ENCODE results near the gene RIN3. TPM values are rescaled to one million over a fixed set of nuclear protein-coding genes. Genes with fewer than 3 reads are reported as not detected.

RIN3 gene
- total and polyA plus RNA-seq, 3 donors from 2014 or later, result 25.9 to 56.2 (median 49.8) TPM

DNA sequence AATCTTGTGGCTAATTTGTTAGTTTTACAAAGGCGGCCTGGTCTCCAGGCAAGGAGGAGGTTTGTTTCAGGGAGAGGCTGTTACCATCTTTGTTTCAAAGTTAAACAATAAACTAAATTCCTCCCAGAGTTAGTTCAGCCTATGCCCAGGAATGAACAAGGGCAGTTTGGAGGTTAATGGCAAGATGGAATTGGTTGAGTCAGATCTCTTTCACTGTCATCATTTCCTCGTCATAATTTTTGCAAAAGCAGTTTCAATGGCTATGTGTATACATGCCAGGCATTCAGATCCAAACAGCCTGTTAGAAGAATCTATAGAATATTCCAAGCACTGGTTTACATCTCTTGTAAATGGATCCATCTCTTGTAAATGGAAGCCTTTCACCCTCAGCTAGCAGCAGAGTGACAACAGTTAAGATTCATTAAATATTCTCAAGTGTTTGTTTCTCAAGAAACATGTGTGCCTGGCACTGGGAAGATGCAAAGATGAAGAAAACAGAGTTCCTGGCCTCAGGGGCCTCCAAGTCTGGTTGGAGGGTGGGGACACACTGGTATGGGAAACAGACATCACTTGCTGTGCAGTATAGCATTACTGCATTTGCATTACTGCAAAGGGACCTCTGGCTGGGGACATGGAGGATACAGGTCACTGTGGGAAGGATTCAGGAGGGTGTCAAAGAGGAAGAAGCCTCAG is 65.8 kb downstream of the RIN3 start:
- Histone ChIP-seq H3K27ac (no peak overlapping the region), H3K36me3 (ENCODE audit: low read depth, missing control alignments) (no peaks in the 10 kb centered on the region), H3K4me3 (no peak overlapping the region), H3K4me1 (no peaks in the 10 kb centered on the region), H3K27me3 (no peaks in the 10 kb centered on the region), H3K9me3 (no peaks in the 10 kb centered on the region)
- no peak for DNase-seq
- WGBS, 2 donors, result 73 to 93% methylated on average over 2 of the region's 2 CpGs
- TF ChIP-seq POLR2A (IDR thresholded peaks at IDR 0.05), result no peak
- TF ChIP-seq, protein P1, sequence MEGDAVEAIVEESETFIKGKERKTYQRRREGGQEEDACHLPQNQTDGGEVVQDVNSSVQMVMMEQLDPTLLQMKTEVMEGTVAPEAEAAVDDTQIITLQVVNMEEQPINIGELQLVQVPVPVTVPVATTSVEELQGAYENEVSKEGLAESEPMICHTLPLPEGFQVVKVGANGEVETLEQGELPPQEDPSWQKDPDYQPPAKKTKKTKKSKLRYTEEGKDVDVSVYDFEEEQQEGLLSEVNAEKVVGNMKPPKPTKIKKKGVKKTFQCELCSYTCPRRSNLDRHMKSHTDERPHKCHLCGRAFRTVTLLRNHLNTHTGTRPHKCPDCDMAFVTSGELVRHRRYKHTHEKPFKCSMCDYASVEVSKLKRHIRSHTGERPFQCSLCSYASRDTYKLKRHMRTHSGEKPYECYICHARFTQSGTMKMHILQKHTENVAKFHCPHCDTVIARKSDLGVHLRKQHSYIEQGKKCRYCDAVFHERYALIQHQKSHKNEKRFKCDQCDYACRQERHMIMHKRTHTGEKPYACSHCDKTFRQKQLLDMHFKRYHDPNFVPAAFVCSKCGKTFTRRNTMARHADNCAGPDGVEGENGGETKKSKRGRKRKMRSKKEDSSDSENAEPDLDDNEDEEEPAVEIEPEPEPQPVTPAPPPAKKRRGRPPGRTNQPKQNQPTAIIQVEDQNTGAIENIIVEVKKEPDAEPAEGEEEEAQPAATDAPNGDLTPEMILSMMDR (IDR thresholded peaks at IDR 0.05), result no peak
- intact Hi-C loops (cut with DNase I; ENCODE audit: low total_unique reads), result no loop called here

DNA sequence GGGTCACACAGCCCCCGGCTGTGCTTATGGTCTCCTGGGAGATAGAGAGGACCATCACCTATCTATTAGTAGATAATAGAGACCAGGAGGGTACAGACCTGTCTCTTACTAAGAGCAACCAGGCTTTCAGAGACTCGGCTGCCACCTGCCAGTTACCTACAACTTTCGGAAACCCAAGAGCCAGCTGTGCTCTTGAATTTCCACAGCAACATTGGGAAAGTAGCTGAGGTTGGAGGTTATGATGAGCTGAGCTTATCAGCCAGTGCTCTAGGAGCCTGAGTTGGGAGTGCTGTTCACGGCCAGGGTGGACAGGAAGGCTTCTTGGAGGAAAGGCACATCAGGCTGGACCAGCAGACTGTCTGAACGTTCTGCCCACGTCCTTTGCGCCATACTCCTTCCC is 67.6 kb downstream of the RIN3 start:
- Histone ChIP-seq H3K27me3 (no peaks in the 10 kb centered on the region), H3K9me3 (no peaks in the 10 kb centered on the region), H3K4me1 (peaks cover 4% of the 10 kb centered on the region), H3K27ac (no peak overlapping the region), H3K4me3 (no peak overlapping the region), H3K36me3 (ENCODE audit: low read depth, missing control alignments) (no peaks in the 10 kb centered on the region)
- 66 to 87% methylated on average over 7 of the region's 7 CpGs for WGBS, 2 donors
- TF ChIP-seq, protein P1 (IDR thresholded peaks at IDR 0.05), result no peak
- no peak for TF ChIP-seq POLR2A (IDR thresholded peaks at IDR 0.05)
- intact Hi-C loops (cut with DNase I; ENCODE audit: low total_unique reads), result no loop called here
- DNase-seq, result no peak

DNA sequence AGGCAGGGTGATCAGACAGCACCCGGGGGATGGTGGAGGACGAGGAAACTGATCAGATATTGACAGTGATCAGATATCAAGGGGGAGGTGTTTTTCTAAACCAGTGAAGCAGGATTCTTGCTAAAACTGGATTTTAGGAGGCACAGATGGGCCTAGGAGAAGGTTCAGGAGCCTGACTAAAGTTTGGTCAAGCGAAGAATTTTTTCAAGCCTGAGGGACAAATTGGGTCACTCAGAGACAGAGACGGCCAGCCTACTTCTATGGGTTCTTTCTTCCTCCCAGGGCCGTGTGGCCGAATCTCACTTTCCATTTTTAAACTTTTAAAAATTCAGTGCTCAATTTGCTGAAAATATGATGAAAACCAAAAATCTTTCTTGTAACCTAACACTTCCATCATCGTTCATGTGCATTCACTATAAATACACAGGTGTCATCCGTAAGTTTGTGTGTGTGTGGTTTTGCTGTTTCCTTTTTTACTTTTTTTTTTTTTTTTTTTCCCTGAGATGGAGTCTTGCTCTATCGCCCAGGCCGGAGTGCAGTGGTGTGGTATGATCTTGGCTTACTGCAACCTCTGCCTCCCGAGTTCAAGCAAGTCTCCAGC is 68.5 kb downstream of the RIN3 start:
- Histone ChIP-seq H3K27me3 (no peaks in the 10 kb centered on the region), H3K9me3 (no peaks in the 10 kb centered on the region), H3K36me3 (ENCODE audit: low read depth, missing control alignments) (no peaks in the 10 kb centered on the region), H3K27ac (no peak overlapping the region), H3K4me1 (peaks cover 12% of the 10 kb centered on the region), H3K4me3 (no peak overlapping the region)
- WGBS, 2 donors, result 92 to 93% methylated on average over 11 of the region's 11 CpGs
- DNase-seq, result no peak
- intact Hi-C loops (cut with DNase I; ENCODE audit: low total_unique reads), result no loop called here
- TF ChIP-seq POLR2A (IDR thresholded peaks at IDR 0.05), result no peak
- TF ChIP-seq, protein P1 (IDR thresholded peaks at IDR 0.05), result no peak

DNA sequence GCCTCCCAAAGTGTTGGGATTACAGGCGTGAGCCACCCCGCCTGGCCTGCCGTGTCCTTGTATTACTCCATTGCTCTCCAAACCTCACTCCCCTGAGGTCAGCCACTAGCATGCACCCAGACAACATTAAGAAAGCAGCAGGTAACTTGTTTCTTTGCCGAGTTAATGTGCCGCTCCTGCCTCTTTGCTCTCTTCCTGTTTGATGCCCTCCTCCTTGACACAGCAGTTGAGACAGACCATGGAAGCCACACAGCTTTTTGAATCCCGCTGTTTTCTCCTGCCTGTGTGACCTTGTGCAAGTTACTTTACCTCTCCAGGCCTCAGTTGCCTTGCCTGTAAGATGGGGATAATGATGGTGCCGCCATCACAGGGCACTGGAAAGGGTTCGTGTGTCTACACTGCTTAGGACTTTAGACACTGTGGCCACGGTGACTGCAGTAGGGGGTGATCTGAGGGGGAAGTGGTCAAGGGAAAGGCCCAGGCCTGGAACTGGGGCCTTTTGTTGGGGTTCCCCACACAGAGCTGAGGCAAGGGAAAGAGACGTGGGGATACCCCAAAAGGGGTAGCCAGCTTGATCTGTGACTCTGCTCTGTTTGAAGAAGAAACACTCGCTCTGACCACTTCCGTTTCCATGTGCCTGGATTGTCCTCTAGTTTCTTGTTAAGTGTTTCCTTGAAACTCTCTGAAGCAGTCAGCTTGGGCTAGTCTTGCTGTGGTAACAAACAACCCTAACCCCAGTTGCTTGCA is 69.3 kb downstream of the RIN3 start:
- Histone ChIP-seq H3K27ac (no peak overlapping the region), H3K36me3 (ENCODE audit: low read depth, missing control alignments) (no peaks in the 10 kb centered on the region), H3K4me1 (peaks cover 12% of the 10 kb centered on the region), H3K9me3 (no peaks in the 10 kb centered on the region), H3K27me3 (no peaks in the 10 kb centered on the region), H3K4me3 (no peak overlapping the region)
- no peak for DNase-seq
- TF ChIP-seq, protein P1 (IDR thresholded peaks at IDR 0.05), result no peak
- no peak for TF ChIP-seq POLR2A (IDR thresholded peaks at IDR 0.05)
- WGBS, 2 donors, result 95 to 96% methylated on average over 12 of the region's 12 CpGs
- intact Hi-C loops (cut with DNase I; ENCODE audit: low total_unique reads), result no loop called here

Data from testis (tissue), 3 donors.